ENCODE data around the gene PPP1R15B.
"Not testable (repeated sequence)": the region's sequence is repeated elsewhere in the genome, so short reads cannot be mapped to it uniquely, and the experiment has no call there.

PPP1R15B gene

DNA sequence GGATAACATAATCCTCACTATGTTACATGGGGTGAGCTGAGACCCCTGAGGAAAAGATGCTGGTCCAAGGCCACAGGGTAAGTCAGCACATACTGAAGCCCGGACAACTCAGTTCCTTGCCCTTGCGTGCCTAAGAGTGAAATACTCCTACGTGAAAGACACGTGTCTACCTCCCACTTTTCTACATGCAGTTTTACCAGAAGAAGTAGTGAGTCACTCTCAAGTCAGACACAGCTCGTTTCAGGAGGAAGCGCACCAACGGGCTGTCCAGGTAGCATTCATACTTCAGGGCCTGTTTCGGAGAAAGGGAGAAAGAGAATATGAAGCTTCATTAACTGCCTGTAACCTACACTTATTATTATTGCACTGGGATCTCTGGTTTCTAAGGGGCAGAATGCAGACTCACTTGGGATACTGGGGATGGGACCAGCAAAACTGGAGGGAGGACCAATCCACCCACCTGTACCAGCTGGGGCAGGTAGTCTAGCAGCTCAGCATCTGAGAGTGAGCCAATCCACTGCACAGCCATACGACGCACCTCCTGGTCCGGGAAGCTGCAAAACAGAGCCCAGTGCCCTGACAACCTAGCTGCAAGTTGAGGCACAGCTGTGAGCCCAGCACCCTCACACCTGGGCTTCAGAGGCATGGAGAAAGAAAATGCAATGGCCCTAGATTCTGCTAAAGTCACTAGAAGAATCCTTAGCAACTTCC lies 32.4 kb upstream of the PPP1R15B start:
- DNase-seq (ENCODE audit: low read depth), result no peak

- DNase-seq (ENCODE audit: low read depth), result no peak
Observed at GRCh38 chr1:204443260-204443619, 31.6 kb upstream of the PPP1R15B start.

- DNase-seq (ENCODE audit: low read depth), result no peak
Observed at GRCh38 chr1:204442376-204443259, 31.0 kb upstream of the PPP1R15B start.

- no peak for DNase-seq (ENCODE audit: low read depth)
Observed at GRCh38 chr1:204441558-204441957, 29.9 kb upstream of the PPP1R15B start.

DNA sequence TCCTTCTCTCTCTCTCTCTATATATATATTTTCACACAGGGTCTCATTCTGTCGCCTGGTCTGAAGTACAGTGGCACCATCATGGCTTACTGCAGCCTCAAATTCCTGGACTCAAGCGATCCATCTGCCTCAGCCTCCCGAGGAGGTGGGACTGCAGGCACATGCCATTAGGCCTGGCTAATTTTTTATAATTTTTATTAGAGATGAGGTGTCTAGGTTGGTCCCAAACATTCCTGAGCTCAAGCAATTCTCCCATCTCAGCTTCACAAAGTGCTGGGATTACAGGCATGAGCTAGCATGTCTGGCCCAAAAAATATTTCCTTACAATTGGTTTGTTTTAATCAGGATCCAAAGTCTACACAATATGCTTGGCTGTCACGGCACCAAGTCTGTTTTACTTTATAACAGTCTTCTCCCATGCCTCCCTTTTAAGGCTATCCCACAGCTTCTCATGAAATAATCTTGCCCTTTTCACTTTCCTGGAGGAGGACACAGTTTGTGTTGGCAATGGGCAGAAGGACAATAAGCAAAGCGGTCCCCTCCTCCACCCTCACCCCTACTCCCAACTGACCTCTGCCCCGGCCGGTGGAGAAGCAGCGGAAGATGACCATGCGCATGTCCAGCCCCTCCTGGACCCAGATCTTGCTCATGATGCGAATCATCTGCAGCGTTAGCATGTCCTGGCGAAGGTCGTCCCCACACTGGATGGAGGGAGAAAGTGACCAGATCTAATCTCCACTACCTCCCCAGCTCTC lies 28.2 kb upstream of the PPP1R15B start:
- no peak for DNase-seq (ENCODE audit: low read depth)

- DNase-seq (ENCODE audit: low read depth), result no peak
Observed at GRCh38 chr1:204438628-204439027, 27.0 kb upstream of the PPP1R15B start.

- no peak for DNase-seq (ENCODE audit: low read depth)
Observed at GRCh38 chr1:204437796-204438570, 26.4 kb upstream of the PPP1R15B start.

DNA sequence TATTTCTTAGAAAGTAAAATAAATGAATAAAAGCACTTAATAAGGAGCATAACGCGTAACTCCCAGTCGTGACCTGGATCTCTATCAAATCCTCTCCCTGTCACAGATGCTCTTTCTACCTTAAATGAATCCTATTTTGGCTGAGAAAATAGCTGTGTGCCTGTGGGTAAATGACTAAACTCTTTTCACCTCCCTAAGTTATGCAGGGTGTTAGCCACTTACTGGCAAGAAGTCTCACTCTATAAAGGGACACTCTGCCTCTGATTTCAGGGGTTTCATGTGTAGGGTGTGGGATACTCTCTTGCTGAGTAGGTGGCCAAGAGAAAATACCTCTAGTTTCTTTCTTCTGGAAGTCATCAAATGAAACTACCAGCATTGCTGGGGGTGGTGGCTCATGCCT lies 24.3 kb upstream of the PPP1R15B start:
- no peak for DNase-seq (ENCODE audit: low read depth)

DNA sequence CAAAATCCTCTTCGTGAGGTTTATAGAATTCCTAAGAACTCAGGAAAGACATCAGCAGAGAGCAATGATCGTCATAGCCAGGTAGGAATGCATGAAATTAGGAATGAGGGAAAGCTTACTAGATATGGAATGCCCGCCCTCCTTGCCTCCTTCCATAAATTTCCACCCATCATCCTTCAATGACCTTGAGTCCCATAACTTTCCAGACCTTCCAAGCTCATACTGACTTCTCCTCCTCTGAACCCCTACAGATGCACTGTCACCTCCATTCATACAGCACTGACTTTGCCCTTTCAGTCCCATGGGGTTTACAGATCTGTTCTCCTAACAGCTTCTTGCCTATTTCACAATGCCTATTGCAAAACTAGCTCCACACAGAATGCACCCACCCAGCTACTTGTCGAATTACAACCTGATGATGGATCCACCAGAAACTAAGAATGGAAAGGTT lies 23.8 kb upstream of the PPP1R15B start:
- no peak for DNase-seq (ENCODE audit: low read depth)

DNA sequence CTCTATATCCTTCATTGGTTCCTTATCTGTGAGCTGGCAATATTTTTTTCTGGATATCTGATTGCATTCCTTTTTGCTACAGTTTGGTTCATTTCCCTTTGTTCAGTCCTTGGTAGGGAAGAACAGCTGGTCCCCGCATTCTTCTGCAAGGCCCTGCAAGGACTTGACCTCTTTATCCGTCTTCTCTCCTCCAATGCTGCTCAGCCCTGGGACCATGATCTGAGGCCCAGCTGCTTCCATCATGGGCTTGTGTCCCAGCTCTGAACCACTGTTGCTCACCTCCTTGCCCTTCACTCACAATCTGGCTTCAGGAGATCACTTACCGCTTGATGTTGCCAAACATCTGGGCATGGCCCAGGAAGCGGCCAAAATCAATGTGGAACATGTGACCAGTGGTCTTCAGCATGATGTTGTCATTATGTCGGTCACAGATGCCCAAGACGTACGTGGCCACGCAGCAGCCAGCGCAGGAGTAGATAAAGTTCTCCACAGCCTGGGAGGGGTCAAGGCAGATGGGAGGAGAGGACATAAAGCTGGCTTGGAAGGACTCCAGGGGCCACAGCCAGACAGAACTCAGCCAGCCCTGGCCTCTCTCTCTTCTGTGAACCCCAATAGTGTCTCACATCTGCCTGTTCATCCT lies 22.6 kb upstream of the PPP1R15B start:
- no peak for DNase-seq (ENCODE audit: low read depth)

- no peak for DNase-seq (ENCODE audit: low read depth)
Observed at GRCh38 chr1:204432708-204433107, 21.1 kb upstream of the PPP1R15B start.

DNA sequence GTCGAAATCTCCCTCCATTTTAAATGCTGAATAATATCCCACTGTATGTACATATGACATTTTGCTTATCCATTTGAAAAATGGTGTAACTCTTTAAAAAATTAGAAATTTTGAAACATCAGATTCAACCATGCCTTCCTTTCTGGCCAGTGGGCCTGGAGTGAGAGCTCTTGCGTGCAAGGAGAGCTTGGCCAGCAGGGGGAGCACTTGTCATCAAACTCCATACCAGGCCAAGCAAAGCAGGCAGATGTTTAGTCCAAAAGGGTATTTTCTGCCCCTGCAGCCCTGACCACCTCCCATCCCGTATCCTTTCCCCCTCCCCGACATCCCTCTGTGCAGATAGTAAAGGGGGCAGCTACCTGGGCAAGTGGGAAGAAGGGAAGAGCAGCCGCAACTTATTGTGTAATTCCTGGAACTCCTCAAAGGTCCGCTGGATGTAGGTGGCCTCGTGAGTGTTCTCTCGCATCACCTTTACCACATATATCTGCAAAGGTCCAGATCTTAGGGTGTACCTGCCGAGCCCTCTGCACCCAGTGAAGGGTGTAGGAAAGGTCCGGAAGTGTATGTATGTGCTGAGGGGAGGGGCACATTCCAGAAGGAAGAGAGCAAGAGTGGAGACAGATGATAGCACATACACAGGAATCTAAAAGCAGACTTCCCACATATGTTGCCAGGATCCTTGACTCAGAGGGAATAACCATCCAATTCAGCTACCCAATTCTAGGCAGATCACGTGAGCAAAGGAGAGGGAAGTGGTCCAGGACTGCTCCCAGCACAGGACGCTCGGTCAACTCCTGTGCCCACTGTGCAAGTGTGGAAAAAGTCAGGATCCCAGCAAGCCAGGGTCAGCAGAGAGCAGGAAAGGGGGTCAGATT lies 19.9 kb upstream of the PPP1R15B start:
- peak; percentile 87 for DNase-seq (ENCODE audit: low read depth)

- no peak for DNase-seq (ENCODE audit: low read depth)
Observed at GRCh38 chr1:204429746-204430145, 18.1 kb upstream of the PPP1R15B start.

GRCh38 chr1:204426971-204427701 lies 15.5 kb upstream of the PPP1R15B start:
- DNase-seq (ENCODE audit: low read depth), result no peak

DNA sequence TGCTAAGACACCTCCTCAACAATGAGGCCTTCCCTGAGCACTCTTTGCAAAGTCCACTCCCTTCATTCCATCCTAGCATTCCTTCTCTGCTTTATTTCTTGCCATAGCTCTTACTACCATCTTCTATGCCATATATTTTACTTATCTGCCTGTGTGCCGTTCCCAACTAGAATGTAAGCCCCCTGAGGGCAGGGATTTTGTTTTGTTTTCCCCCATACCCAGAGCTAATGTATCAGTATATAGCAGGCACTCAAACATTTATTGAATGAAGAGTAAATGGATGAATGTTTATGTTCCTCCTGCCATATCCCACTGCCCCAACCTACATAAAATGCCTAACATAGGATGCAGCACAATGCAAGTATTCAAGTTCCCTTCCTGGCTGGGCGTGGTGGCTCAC lies 14.9 kb upstream of the PPP1R15B start:
- no peak for DNase-seq (ENCODE audit: low read depth)

DNA sequence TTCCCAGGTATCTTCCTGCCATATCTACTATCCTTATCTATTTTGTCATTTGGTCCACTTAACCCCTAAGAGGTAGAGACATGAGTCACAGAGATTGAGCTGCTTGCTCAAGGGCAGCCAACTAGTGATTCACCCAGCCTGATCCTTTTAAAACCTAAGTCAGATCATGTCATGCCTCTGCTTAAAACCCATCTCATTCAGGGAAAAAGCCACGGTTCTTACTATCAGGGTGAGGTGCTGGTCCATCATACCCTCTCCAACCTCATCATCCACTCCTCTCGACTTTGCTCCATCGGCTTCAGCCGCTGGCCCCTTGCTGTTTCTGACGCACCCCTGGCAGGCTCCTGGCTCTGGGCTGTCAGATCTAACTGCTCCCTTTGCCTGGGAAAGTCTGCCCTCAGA lies 14.4 kb upstream of the PPP1R15B start:
- DNase-seq (ENCODE audit: low read depth), result no peak

DNA sequence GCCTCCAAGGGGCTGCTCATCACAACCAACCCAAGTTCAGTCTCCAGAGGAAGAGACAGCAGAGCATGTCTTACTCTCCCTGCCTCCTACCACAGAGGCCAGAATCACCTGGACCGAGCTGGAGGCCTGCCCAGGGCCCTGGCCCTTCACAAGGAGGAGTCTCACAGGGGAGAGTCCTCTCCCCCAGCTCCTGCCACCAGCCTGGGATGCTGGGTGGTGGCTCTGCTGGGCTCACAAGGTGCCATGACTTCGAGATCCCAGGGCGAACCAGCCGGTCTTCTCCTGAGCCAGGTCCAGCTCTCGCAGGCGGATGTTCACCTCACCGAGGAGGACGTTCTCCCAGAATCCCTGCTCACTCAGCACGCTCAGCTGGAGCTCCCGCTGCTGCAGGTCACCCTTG lies 13.0 kb upstream of the PPP1R15B start:
- DNase-seq (ENCODE audit: low read depth), result no peak

DNA sequence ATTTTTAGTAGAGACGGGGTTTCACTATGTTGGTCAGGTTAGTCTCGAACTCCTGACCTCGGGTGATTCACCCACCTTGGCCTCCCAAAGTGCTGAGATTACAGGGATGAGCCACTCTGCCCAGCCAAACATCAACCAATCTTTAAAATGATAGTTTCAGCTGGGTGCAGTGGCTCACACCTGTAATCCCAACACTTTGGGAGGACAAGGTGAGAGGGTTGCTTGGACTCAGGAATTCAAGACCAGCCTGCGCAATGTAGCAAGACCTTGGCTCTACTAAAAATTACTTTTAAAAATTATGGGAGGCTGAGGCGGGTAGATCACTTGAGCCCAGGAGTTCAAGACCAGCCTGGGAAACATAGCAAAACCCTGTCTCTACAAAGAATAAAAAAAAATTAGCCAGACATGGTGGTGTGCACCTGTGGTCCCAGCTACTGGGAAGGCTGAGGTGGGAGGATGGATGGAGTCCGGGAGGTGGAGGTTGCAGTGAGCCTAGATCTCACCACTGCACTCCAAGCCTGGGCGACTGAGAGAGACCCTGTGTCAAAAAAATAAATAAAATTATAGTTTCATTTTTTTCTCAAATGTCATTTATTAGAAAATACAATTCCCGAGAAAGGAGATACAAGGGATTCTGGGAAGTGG lies 10.6 kb upstream of the PPP1R15B start:
- not testable (repeated sequence) for DNase-seq (ENCODE audit: low read depth)

DNA sequence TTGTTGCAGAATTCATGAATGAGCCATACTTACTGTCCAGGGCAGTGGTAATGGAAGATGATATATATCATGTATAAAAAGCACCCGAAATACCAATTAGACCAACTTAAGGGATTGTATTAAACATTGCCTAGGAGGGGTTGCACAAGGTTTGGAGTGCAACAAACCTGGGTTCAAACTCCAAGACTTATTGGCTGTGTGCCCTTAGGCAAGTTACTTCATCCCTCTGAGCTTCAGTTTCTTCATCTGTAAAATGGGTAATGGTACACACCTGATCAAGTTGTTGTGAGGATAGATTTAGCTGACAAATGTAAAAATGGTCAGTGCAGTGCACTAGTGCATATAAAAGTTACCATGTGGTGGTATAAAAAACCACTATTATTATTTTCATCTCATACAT lies 9.8 kb upstream of the PPP1R15B start:
- DNase-seq (ENCODE audit: low read depth), result no peak

Measured in CMK (cell line).